Neural cell (in vitro differentiated cells): Measurements from ENCODE around the gene CCDC83. TPM values are rescaled to one million over a fixed set of nuclear protein-coding genes. Genes with fewer than 3 reads are reported as not detected.

Experiments used
- H2AFZ ChIP-seq: fragments of 200-600, 300-800 bp; sonication (generic), shearing (Covaris generic); 2 replicates; pipeline ENCODE4 v1.6.0; 2014; ENCODE audit warnings: low read depth, mild to moderate bottlenecking, antibody characterized with exemption, low read length, moderate library complexity
- H3F3A ChIP-seq: fragments of 200-600 bp; shearing (Covaris generic); 2 replicates; pipeline ENCODE4 v1.6.1; 2016; ENCODE audit warnings: mild to moderate bottlenecking, moderate library complexity, mixed read lengths, antibody characterized with exemption, low read length; ENCODE audit not compliant: insufficient read depth, poor library complexity, severe bottlenecking
- H3K27ac ChIP-seq: fragments of 200-600, 300-800 bp; sonication (generic), shearing (Covaris generic); 2 replicates; pipeline ENCODE4 v1.5.1; 2014; ENCODE audit warnings: mild to moderate bottlenecking, low read length, moderate library complexity
- H3K27me3 ChIP-seq: fragments of 300-800, 200-600 bp; sonication (generic), shearing (Covaris generic); 2 replicates; pipeline ENCODE4 v1.6.0; 2014; ENCODE audit warnings: mild to moderate bottlenecking, low read depth, low read length, moderate library complexity; ENCODE audit not compliant: insufficient read depth
- H3K36me3 ChIP-seq: fragments of 300-800, 200-600 bp; sonication (generic), shearing (Covaris generic); 2 replicates; pipeline ENCODE4 v1.5.1; 2014; ENCODE audit warnings: mild to moderate bottlenecking, antibody characterized with exemption, low read length, moderate library complexity; ENCODE audit not compliant: insufficient read depth
- H3K4me2 ChIP-seq: fragments of 300-800, 200-600 bp; sonication (generic), shearing (Covaris generic); 2 replicates; pipeline ENCODE4 v1.6.0; 2014; ENCODE audit warnings: mild to moderate bottlenecking, low read length
- H3K4me3 ChIP-seq: fragments of 300-800, 200-600 bp; sonication (generic), shearing (Covaris generic); 2 replicates; pipeline ENCODE4 v1.5.1; 2014; ENCODE audit warnings: mild to moderate bottlenecking, low read length, moderate library complexity
- H3K79me2 ChIP-seq: fragments of 200-600 bp; shearing (Covaris generic); replicated peaks from 2 replicates; pipeline ENCODE4 v1.6.0; 2014; ENCODE audit warnings: mild to moderate bottlenecking, low read length, moderate library complexity; ENCODE audit not compliant: insufficient read depth
- H3K9ac ChIP-seq: fragments of 300-800, 200-600 bp; sonication (generic), shearing (Covaris generic); 2 replicates; pipeline ENCODE4 v1.6.1; 2016; ENCODE audit warnings: mild to moderate bottlenecking, low read length, mixed read lengths
- H3K9me2 ChIP-seq: fragments of 200-600 bp; shearing (Covaris generic); 2 replicates; pipeline ENCODE4 v1.6.1; 2016; ENCODE audit warnings: mild to moderate bottlenecking, low read length, mixed read lengths; ENCODE audit not compliant: insufficient read depth
- H3K9me3 ChIP-seq: fragments of 200-600, 300-800 bp; sonication (generic), shearing (Covaris generic); 2 replicates; pipeline ENCODE4 v1.6.1; 2016; ENCODE audit warnings: mild to moderate bottlenecking, mixed run types, low read length, moderate library complexity, mixed read lengths
- H4K20me1 ChIP-seq: fragments of 200-600 bp; shearing (Covaris generic); 2 replicates; pipeline ENCODE4 v1.6.1; 2016; ENCODE audit warnings: mild to moderate bottlenecking, mixed run types; ENCODE audit not compliant: insufficient read depth
- CTCF ChIP-seq: fragments of 450-650 bp; IDR thresholded peaks from 2 replicates; pipeline ENCODE4 v1.5.1; 2014; ENCODE audit warnings: antibody characterized with exemption, mild to moderate bottlenecking, moderate library complexity; ENCODE audit not compliant: poor library complexity, severe bottlenecking
- EP300 ChIP-seq: fragments of 450-650 bp; conservative IDR thresholded peaks from 2 replicates; pipeline ENCODE4 v1.6.1; 2014; ENCODE audit warnings: antibody characterized with exemption, mild to moderate bottlenecking, moderate library complexity; ENCODE audit not compliant: poor library complexity, severe bottlenecking
- EZH2 ChIP-seq: fragments of 200-600, 300-800 bp; shearing (Covaris generic), sonication (generic); IDR thresholded peaks from 2 replicates; pipeline ENCODE4 v1.6.1; 2014; ENCODE audit warnings: antibody characterized with exemption, low read length, borderline replicate concordance, mild to moderate bottlenecking; ENCODE audit not compliant: insufficient read depth, poor library complexity, severe bottlenecking
- MXI1 ChIP-seq: fragments of 450-650 bp; conservative IDR thresholded peaks from 2 replicates; pipeline ENCODE4 v1.6.1; 2014; ENCODE audit warnings: antibody characterized with exemption, mild to moderate bottlenecking; ENCODE audit not compliant: poor library complexity, severe bottlenecking
- POLR2AphosphoS5 ChIP-seq: IDR thresholded peaks from 2 replicates; pipeline ENCODE4 v1.6.1; 2012
- RAD21 ChIP-seq: fragments of 450-650 bp; conservative IDR thresholded peaks from 2 replicates; pipeline ENCODE4 v1.6.1; 2014; ENCODE audit warnings: antibody characterized with exemption, mild to moderate bottlenecking, moderate library complexity
- REST ChIP-seq: IDR thresholded peaks from 2 replicates; pipeline ENCODE4 v1.6.1; 2012; ENCODE audit warnings: borderline replicate concordance
- SMC3 ChIP-seq: fragments of 450-650 bp; conservative IDR thresholded peaks from 2 replicates; pipeline ENCODE4 v1.6.1; 2014; ENCODE audit warnings: antibody characterized with exemption, mild to moderate bottlenecking, moderate library complexity; ENCODE audit not compliant: poor library complexity
- TAF1 ChIP-seq: IDR thresholded peaks from 2 replicates; pipeline ENCODE4 v1.6.1; 2012; ENCODE audit warnings: low read depth
- polyA plus RNA-seq: library from polyadenylated mRNA; depleted of rRNA; stranded (reverse); fragments of >200 nt; gene quantifications from 2 replicates; pipeline ENCODE4 v1.2.3, GENCODE V29; 2014

The CCDC83 gene
- polyA plus RNA-seq, 1 donor from 2014 or later, result not detected

- H3K4me3 ChIP-seq, result peak overlapping the region; percentile 77
- H3K36me3 ChIP-seq, result no peaks in the 10 kb centered on the region
- no peak overlapping the region for H2AFZ ChIP-seq
- TF ChIP-seq CTCF, result no peak
- no peak for TF ChIP-seq TAF1
- no peak overlapping the region for H3K27ac ChIP-seq
- H4K20me1 ChIP-seq, result no peaks in the 10 kb centered on the region
- no peaks in the 10 kb centered on the region for H3K9me2 ChIP-seq
- no peak overlapping the region for H3K4me2 ChIP-seq
- peak overlapping the region; percentile 48 for H3K9ac ChIP-seq
- peaks cover 22% of the 10 kb centered on the region for H3K27me3 ChIP-seq
- H3K9me3 ChIP-seq, result no peaks in the 10 kb centered on the region
- no peaks in the 10 kb centered on the region for H3K79me2 ChIP-seq
- H3F3A ChIP-seq, result no peaks in the 10 kb centered on the region
These were observed 44.7 kb upstream of the CCDC83 start for GRCh38 chr11:85810521-85810870.

- Histone ChIP-seq H3K9me2 (no peaks in the 10 kb centered on the region), H3K9ac (peak within 1 kb of the TSS; percentile 48), H3F3A (no peaks in the 10 kb centered on the region), H3K79me2 (no peaks in the 10 kb centered on the region), H3K27ac (no peak within 1 kb of the TSS), H3K27me3 (peaks cover 22% of the 10 kb centered on the region), H3K36me3 (no peaks in the 10 kb centered on the region), H3K4me2 (peak within 1 kb of the TSS; percentile 81), H2AFZ (peak within 1 kb of the TSS; percentile 25), H3K9me3 (no peaks in the 10 kb centered on the region), H4K20me1 (no peaks in the 10 kb centered on the region), H3K4me3 (peak within 1 kb of the TSS; percentile 77)
- TF ChIP-seq RAD21 (no peak), CTCF (peak; percentile 21), EZH2 (no peak), POLR2AphosphoS5 (peak; percentile 11), TAF1 (no peak), SMC3 (peak; percentile 11), EP300 (no peak), MXI1 (no peak), REST (no peak)
These were observed 44.1 kb upstream of the CCDC83 start, which contains the start of gene SYTL2 for GRCh38 chr11:85810871-85811611. SYTL2 (minus strand) TSS chr11:85811141; CDS start chr11:85757725, 53,416 bp downstream.
